Colonic mucosa (tissue), 4 donors: ENCODE results near the gene GRID1. TPM values are rescaled to one million over a fixed set of nuclear protein-coding genes. Genes with fewer than 3 reads are reported as not detected.

ENCODE experiments used
- DNase-seq: peaks from one replicate; pipeline ENCODE4 v3.0.0-alpha.2; 2020
- H3K27ac ChIP-seq: fragments of 200-600 bp; one replicate; pipeline ENCODE4 v1.8.0; 2021
- H3K27me3 ChIP-seq: fragments of 200-600 bp; one replicate; pipeline ENCODE4 v1.8.0; 2021
- H3K36me3 ChIP-seq: fragments of 200-600 bp; one replicate; pipeline ENCODE4 v1.8.0; 2021
- H3K4me1 ChIP-seq: fragments of 200-600 bp; one replicate; pipeline ENCODE4 v1.8.0; 2021; ENCODE audit warnings: mild to moderate bottlenecking
- H3K4me3 ChIP-seq: fragments of 200-600 bp; one replicate; pipeline ENCODE4 v1.8.0; 2021
- H3K9ac ChIP-seq, 2 donors: one replicate each; pipeline ENCODE4 v1.7.0; 2013; ENCODE audit warnings: control low read depth in 2 of 2, low read depth in 2 of 2, low read length in 2 of 2
- H3K9me3 ChIP-seq: fragments of 200-600 bp; one replicate; pipeline ENCODE4 v1.8.0; 2021
- CTCF ChIP-seq: fragments of 200-600 bp; IDR thresholded peaks from one replicate; pipeline ENCODE4 v1.8.0; 2022; ENCODE audit warnings: antibody characterized with exemption, mild to moderate bottlenecking
- intact Hi-C: fragments of 100-400 bp; cut with DNase I; formaldehyde crosslinking; loops from one replicate; pipeline ENCODE4 v1.14.1; 2022
- total RNA-seq, 2 donors: library from RNA; stranded (reverse); fragmentation: NEBNext Ultra II Directional in 1 of 2; extraction: Animal tissue kit (Norgen Biotek cat#: 25700) in 1 of 2; gene quantifications; one replicate each; pipeline ENCODE4 v1.2.1, GENCODE V29; 2021
- donor health status: healthy.
- donor health status: DM: no; HTN: no; CAD: no.
- donor health status: DM: no; HTN: no; CAD: no.

The GRID1 gene
- total RNA-seq, 2 donors from 2014 or later: 0.30 to 0.37 TPM

DNA sequence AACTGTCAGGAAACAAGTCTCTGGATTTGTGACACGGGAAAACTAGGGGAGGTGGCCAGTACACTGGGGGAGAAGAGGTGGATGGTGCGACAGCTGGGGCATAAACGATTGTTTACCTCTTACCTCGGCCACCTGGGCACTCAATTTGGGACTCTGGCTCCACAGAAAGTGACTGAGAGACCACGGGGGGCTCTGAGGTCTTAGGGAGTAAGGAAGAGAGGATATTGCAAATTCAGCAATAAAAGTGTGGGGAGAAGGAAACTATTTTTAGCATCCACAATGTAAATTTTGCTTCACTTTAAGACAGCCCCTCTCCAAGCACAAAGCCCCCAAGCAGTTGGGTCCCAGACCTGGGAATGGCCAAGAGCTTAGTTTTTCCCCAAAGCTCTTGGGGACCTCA, 440.5 kb downstream of the GRID1 start:
- TF ChIP-seq CTCF: no peak
- H3K4me3 ChIP-seq: no peak overlapping the region
- H3K36me3 ChIP-seq: no peaks in the 10 kb centered on the region
- H3K9ac ChIP-seq: no peak overlapping the region
- intact Hi-C loops: no loop called here
- no peaks in the 10 kb centered on the region for H3K9me3 ChIP-seq
- no peak for DNase-seq
- H3K27ac ChIP-seq: no peak overlapping the region
- H3K27me3 ChIP-seq: no peaks in the 10 kb centered on the region
- no peaks in the 10 kb centered on the region for H3K4me1 ChIP-seq

- Histone ChIP-seq H3K36me3 (no peaks in the 10 kb centered on the region), H3K4me3 (no peak overlapping the region), H3K9me3 (no peaks in the 10 kb centered on the region), H3K9ac (no peak overlapping the region), H3K27ac (no peak overlapping the region), H3K4me1 (no peaks in the 10 kb centered on the region), H3K27me3 (no peaks in the 10 kb centered on the region)
- intact Hi-C loops: no loop called here
- DNase-seq: no peak
- no peak for TF ChIP-seq CTCF
Measured at GRCh38 chr10:85925201-85925750, 441.3 kb downstream of the GRID1 start.

GRCh38 chr10:85924382-85925102, 442.1 kb downstream of the GRID1 start:
- H3K4me3 ChIP-seq: no peak overlapping the region
- H3K4me1 ChIP-seq: no peaks in the 10 kb centered on the region
- H3K9me3 ChIP-seq: no peaks in the 10 kb centered on the region
- no peaks in the 10 kb centered on the region for H3K36me3 ChIP-seq
- no peak for TF ChIP-seq CTCF
- H3K27me3 ChIP-seq: no peaks in the 10 kb centered on the region
- H3K27ac ChIP-seq: no peak overlapping the region
- intact Hi-C loops: no loop called here
- no peak overlapping the region for H3K9ac ChIP-seq
- no peak for DNase-seq

- Histone ChIP-seq H3K9me3 (no peaks in the 10 kb centered on the region), H3K4me1 (no peaks in the 10 kb centered on the region), H3K9ac (no peak overlapping the region), H3K4me3 (no peak overlapping the region), H3K27me3 (no peaks in the 10 kb centered on the region), H3K36me3 (no peaks in the 10 kb centered on the region), H3K27ac (no peak overlapping the region)
- no peak for TF ChIP-seq CTCF
- DNase-seq: no peak
- intact Hi-C loops: no loop called here
Measured at GRCh38 chr10:85922356-85923129, 444.1 kb downstream of the GRID1 start.

DNA sequence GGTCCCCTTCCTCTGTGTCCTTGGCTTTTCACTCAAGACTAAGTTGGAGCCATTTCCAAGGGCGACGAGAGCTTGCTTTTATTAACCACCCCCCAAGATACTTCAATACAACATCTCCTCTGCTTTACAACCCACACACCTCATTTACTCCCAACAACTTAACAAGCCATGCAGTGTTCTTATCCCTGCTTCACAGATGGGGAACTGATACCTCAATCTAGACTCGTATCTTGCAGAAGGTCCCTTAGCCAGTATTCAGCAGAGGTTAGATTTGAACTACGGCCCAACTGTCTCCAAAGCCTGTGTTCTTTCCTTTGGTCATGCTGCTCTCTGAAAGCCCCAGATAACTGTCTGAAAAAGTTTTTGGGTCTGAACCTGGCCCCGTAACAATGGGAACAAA, 444.8 kb downstream of the GRID1 start:
- no peak overlapping the region for H3K4me3 ChIP-seq
- DNase-seq: no peak
- intact Hi-C loops: no loop called here
- no peak for TF ChIP-seq CTCF
- no peaks in the 10 kb centered on the region for H3K4me1 ChIP-seq
- H3K27ac ChIP-seq: no peak overlapping the region
- H3K27me3 ChIP-seq: no peaks in the 10 kb centered on the region
- no peaks in the 10 kb centered on the region for H3K9me3 ChIP-seq
- no peak overlapping the region for H3K9ac ChIP-seq
- H3K36me3 ChIP-seq: no peaks in the 10 kb centered on the region
